HTR-8/SVneo (cell line): ENCODE data around the gene RGPD6.
"Not testable (repeated sequence)": the region's sequence is repeated elsewhere in the genome, so short reads cannot be mapped to it uniquely, and the experiment has no call there.

Source experiments
- DNase-seq: peaks from one replicate; pipeline ENCODE4 v3.0.0; 2011; ENCODE audit warnings: low spot score, mixed read lengths; ENCODE audit not compliant: insufficient read length
- FAIRE-seq: peaks from 2 replicates; lab custom pipeline; 2011; peaks lifted over from hg19 to GRCh38; lab: Jason Lieb, UNC

Gene RGPD6

DNA sequence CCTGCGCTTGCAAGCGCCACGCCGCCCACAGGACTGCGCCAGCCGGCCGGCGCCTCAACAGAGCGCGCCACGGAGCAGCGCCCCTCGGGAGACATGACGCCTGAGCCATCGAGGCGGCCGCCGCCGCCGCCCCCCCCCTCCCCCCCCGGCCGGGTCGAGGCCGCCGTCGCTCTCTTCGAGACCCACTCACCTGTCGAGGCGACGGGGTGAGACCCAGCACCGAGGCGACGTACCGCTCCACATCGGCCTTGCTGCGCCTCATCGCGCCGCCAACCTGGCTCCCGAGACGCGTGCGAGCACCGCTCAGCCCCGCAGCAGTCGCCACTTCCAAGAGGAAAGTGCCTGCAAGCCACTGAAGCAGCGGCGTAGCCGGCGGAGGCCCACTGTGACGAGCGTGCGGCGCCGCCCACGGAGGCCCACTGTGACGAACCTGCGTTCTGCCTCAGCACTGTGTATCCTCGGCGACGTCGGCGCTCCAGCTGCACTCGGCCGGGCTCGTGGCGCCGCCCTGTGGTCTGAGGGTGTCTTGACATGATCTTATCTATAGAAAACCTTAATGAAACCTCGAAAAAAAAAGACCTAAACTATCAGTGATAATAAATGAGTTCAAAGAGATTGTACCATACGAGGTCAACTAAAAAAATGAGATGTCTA, at the start of gene RGPD6:
TSS of gene RGPD6 (minus strand) at position 460 of the 654 bp plus-strand sequence. CDS start at position 262, 198 bp downstream.
- FAIRE-seq, result peak; percentile 54
- DNase-seq, result not testable (repeated sequence)

- DNase-seq, FAIRE-seq: not testable (repeated sequence)
Observed at GRCh38 chr2:110619326-110619939, 42.4 kb upstream of the RGPD6 start.

- DNase-seq, FAIRE-seq: not testable (repeated sequence)
Observed at GRCh38 chr2:110613927-110614326, 36.9 kb upstream of the RGPD6 start.

DNA sequence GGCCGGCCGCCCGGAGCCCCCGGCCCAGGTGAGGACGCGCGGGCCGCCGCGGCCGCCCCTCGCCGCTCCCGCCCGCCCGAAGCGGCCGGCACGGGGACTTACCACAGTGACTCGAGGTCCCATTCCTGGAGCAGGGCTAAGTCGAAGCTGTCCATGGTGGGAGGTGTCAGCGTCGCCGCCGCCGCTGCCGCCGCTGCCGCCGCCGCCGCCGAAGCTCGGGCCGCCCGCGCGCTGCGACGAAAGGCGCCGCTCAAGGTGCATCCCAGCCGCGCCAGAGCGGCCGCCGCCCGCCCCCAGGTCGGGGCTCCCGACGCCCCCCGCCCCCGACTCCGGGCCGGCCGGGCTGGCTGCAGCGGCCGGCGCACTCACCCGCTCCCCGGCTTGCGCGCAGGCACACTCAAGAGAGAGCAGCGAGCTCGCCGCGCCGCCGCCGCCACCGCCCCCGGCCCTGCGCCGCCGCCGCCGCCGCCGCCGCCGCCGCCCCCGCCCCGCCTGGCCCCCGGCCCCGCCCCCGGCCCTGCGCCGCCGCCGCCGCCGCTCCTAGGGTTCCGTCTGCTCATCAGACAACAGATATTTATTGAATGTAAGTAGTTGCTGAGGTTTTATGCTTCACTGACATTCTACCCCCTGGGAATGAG, 33.7 kb upstream of the RGPD6 start:
- DNase-seq, FAIRE-seq: not testable (repeated sequence)

- not testable (repeated sequence) for FAIRE-seq, DNase-seq
Observed at GRCh38 chr2:110609843-110610612, 33.0 kb upstream of the RGPD6 start.

- DNase-seq, FAIRE-seq: not testable (repeated sequence)
Observed at GRCh38 chr2:110608788-110609502, 31.9 kb upstream of the RGPD6 start.

DNA sequence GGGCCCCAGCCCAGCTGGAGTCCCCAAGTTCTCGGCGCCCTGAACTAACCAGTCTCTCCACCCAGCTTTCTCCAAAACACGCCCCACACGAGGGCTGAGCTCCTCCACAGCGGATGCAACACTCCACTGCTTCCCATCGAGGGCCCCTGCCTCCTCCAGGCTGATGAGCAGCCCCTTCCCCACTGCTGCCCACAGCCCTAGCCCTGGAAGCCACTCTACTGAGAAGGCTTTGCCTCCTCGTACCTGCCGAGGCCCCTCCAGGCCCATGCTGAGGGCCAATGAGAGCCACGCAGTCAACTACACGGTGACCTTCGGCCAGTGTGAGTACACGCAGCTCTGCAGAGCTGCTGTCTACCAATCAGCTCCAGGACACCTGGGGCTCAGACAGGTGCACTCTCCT, 28.0 kb upstream of the RGPD6 start:
- DNase-seq, FAIRE-seq: not testable (repeated sequence)

DNA sequence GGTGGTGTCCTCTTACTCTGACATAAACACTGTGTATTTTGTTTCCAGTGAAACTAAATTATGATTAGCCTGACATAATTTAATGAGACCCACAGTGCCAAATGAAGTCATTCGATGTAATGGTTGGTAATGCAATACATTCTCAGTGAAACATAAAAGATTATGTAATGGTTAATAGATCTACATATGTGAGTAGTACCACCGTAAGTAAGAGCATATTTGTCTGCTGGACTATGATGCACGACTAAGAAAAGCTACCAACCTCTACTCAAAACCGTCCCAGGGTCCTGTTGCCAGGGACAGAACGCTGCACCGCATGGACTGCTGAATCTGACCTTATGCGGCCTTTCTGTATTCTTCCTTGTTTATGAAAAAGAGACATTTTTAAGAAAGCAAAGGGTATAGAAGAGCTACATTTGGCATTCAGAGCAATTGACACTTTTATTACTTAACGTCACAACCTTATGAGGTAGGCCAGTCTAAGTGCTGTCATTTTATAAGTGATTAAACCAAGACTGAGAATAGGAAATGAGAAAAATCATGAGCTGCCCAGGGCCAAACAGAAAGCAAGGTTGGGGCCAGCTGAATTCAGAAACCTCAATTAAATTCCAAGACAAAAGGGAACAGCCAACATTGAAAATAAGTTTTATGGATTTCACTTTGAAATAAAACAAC, 27.0 kb upstream of the RGPD6 start:
- FAIRE-seq, DNase-seq: not testable (repeated sequence)

DNA sequence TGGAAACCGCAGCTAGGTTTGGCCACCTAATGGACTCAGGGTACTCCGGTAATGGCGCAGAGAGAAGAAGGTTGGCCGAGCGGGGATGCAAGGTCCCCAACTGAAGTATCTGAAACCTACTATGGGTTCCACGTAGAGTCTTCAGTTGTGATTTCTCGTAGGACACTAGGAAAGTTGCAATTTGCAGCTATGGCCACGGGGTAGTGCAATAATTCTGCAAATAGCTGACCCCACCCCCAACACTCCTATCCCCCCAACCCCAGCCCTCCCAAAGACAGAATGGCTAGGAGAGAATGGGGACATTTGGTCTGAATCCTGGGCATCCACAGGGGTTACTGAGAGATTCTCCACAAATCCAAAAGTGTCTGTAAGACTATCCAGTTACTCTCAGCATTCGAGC, 25.1 kb upstream of the RGPD6 start:
- DNase-seq, FAIRE-seq: not testable (repeated sequence)

DNA sequence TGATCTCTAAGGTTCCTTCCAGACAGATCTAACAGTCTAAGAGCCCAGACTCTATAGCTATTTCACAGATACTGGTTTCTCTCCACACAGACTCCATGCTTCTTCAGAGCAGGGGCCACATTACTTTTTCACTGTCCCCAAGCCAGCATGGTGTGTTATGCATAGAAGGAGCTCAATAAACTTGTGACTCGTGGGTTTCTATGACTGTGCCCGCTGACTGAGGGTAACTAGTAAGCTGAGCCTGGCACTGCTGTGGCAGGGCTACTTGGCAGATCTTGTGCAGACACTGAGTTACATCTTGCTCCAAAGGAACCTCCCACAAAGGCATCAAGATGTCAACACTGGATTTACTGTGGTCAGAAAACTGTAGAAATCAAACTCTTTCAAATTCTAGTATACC, 15.0 kb upstream of the RGPD6 start:
- not testable (repeated sequence) for DNase-seq, FAIRE-seq

DNA sequence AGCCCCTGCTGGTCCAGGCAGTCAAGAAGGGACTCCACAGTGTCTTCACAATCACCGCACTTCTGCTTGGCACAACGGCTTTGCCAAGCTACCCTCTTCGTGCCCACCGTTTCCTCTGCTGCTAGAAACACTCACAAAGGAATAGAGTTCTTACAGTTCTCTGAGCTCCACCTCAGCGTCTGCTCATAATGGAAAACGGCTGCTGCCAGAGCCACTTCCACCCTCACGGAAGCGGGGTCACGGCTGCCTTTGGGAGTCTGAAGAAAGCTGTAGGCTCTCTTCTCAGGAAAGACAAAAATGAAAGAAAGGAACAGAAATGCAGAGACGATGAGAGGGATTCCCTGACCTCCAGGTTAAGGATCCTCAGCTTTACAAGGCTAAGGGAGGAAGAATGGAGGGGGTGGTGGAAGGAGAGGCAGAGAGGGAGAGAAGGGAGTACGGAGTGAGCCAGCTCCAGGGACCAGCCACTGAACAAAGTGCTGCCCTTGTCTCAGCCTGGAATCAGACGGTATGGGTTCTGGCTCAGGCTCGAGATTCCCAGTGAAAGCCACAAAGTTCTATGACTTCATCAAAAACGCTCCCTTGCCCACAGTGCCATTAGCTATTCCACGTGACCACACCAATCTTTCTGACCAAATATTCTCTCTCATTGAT, 12.8 kb upstream of the RGPD6 start:
- DNase-seq, FAIRE-seq: not testable (repeated sequence)

DNA sequence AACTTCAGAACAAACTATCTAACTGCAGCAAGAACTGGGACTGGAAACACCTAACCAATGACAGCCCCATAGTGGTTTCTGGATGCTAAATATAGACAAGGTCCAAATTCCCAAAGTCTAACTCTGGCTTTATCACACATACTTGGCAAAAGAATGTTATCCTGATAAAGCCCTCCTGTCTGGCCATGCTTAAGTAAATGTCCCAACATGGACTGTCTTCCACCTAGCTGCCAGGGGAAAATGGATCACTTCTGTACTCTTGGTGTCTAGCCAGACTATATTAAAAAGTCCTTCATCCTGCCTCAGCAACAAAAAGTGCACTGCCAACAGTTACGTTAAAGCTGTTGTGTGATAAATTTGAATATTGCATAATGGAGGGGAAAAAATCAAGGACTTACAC, 11.5 kb upstream of the RGPD6 start:
- not testable (repeated sequence) for FAIRE-seq, DNase-seq

- not testable (repeated sequence) for DNase-seq, FAIRE-seq
Observed at GRCh38 chr2:110579216-110579965, 2.4 kb upstream of the RGPD6 start.

GRCh38 chr2:110578429-110578828, 1.4 kb upstream of the RGPD6 start:
- DNase-seq, FAIRE-seq: not testable (repeated sequence)

DNA sequence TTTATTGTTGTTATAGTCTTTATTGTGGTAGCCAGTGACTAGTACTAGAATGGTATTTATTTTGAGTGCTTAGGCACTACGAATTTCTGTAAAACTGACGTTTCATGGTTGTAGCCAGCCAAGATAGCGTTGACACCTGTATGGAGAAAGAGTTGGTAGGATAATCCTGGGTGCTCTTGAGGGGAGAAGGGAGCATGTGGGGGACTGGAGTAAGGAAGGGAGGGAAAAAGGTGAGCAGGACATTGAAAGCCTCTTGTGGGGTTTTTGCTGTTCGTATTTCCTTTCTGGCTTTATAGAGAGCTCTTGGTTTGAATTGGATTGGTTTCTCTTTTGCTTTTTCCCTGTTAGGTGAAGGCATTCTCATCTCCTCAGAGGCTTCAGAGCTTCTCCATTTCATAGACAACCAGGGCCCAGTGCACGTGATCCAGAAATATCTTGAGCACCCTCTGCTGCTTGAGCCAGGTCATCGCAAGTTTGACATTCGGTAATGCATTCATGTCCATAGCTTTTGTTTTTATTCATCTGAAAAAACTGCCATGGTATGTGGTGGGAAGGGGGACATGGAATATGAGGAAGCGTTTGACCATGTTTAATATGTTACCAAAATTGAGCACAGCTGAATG, 77.2 kb downstream of the RGPD6 start:
- DNase-seq, FAIRE-seq: not testable (repeated sequence)

GRCh38 chr2:110496027-110496426, 81.0 kb downstream of the RGPD6 start:
- DNase-seq, FAIRE-seq: not testable (repeated sequence)

DNA sequence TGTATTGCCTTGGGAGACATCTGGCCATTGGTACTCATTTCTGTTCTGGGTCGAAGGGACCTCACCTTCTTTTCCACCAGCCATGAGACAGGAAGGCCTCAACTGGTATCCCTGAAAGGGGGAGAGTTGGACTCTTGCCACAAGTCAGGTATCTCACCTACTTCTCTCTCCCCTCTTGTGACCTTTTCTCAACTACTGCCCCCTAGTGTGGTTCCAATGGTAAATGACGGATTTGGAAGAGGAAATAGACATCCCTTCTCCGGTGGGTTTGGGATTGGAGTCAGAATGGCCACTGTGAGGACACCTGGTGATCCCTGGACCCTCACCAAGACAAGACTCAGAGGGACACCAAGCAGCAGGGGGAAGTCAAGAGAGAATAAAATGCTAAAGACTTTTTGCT, 82.5 kb downstream of the RGPD6 start:
- DNase-seq, FAIRE-seq: not testable (repeated sequence)
